ENCODE measurements around the gene FRMPD1.
"Not testable (repeated sequence)": the region's sequence is repeated elsewhere in the genome, so short reads cannot be mapped to it uniquely, and the experiment has no call there.

Gene FRMPD1

DNA sequence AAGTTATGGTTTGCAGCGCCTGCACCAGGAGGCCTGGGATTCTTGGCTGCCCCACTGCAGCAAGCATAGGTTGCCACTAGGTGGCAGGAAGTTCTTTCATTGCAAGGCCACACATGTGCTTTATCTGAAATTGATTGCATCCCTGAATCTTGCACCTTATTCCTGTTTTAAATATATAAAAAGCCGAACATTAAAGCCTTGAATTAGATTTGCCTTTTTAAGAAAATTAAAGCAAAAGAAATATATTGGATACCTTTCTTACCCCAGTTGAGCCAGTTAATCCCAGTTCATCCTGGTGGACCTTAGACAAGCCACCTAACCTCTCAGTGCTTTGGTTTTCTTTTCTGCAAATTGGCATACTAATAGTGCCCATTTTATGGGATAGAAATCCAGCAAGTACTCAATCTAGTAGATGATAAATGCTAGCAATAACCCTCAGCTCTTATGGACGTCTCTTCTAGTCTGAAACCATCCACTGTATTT, 96.6 kb downstream of the FRMPD1 start:
- no peak overlapping the region for H3K4me3 ChIP-seq (ENCODE audit: low read length)
- H3K9me3 ChIP-seq (replicated peaks; ENCODE audit: insufficient read depth, low read length), result no peaks in the 10 kb centered on the region
- peak; percentile 70 for DNase-seq
- H2AFZ ChIP-seq (ENCODE audit: low read length), result no peak overlapping the region
- no peaks in the 10 kb centered on the region for H3K36me3 ChIP-seq (replicated peaks; ENCODE audit: insufficient read depth, low read length)
- TF ChIP-seq EZH2phosphoT487 (IDR thresholded peaks at IDR 0.05; ENCODE audit: low read length) (no peak), EZH2 (optimal IDR thresholded peaks at IDR 0.05; ENCODE audit: low read depth, low read length) (no peak)
- TF ChIP-seq, protein P1, sequence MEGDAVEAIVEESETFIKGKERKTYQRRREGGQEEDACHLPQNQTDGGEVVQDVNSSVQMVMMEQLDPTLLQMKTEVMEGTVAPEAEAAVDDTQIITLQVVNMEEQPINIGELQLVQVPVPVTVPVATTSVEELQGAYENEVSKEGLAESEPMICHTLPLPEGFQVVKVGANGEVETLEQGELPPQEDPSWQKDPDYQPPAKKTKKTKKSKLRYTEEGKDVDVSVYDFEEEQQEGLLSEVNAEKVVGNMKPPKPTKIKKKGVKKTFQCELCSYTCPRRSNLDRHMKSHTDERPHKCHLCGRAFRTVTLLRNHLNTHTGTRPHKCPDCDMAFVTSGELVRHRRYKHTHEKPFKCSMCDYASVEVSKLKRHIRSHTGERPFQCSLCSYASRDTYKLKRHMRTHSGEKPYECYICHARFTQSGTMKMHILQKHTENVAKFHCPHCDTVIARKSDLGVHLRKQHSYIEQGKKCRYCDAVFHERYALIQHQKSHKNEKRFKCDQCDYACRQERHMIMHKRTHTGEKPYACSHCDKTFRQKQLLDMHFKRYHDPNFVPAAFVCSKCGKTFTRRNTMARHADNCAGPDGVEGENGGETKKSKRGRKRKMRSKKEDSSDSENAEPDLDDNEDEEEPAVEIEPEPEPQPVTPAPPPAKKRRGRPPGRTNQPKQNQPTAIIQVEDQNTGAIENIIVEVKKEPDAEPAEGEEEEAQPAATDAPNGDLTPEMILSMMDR (IDR thresholded peaks at IDR 0.05; ENCODE audit: low read length), result peak; percentile 92
- H3K4me1 ChIP-seq (ENCODE audit: low read length), result no peaks in the 10 kb centered on the region
- H3F3A ChIP-seq (ENCODE audit: insufficient read depth, low read length), result no peaks in the 10 kb centered on the region
- no peaks in the 10 kb centered on the region for H3K9me2 ChIP-seq (replicated peaks; ENCODE audit: insufficient read depth, low read length)
- no peak overlapping the region for H3K27ac ChIP-seq (ENCODE audit: low read length)
- no peaks in the 10 kb centered on the region for H3K27me3 ChIP-seq (replicated peaks; ENCODE audit: insufficient read depth, low read length)
- no peaks in the 10 kb centered on the region for H3K79me2 ChIP-seq (ENCODE audit: low read length)
- H3K4me2 ChIP-seq (ENCODE audit: low read depth, low read length), result no peak overlapping the region
- no peak overlapping the region for H3K9ac ChIP-seq (ENCODE audit: low read length)
- no peaks in the 10 kb centered on the region for H4K20me1 ChIP-seq (ENCODE audit: insufficient read depth, low read length)

DNA sequence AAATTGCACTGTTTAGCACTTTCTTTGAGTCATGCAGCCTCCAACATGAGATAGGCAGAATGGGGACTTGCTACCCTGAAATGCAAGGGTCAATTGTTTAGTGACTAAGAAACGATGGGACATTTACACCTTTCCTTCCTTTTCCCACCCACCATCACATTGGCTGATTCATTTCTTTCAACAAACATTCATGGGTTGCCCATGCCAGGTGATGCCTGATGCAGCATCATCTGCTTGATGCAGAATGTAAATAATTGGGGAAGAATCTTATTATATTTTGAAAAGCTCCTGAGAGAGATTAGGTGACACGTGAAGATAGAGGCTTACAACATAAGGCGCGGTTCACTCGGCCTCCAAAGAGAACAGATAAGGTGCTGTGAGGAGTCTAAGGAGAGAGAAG, 98.4 kb downstream of the FRMPD1 start:
- no peak overlapping the region for H3K4me2 ChIP-seq (ENCODE audit: low read depth, low read length)
- H3K36me3 ChIP-seq (replicated peaks; ENCODE audit: insufficient read depth, low read length), result no peaks in the 10 kb centered on the region
- no peak overlapping the region for H2AFZ ChIP-seq (ENCODE audit: low read length)
- no peak overlapping the region for H3K9ac ChIP-seq (ENCODE audit: low read length)
- no peak for DNase-seq
- no peaks in the 10 kb centered on the region for H3K27me3 ChIP-seq (replicated peaks; ENCODE audit: insufficient read depth, low read length)
- H3K4me1 ChIP-seq (ENCODE audit: low read length), result 0 out of 2 replicates have a peak, but pooled peaks cover 5% of the 10 kb centered on the region
- TF ChIP-seq, protein P1 (IDR thresholded peaks at IDR 0.05; ENCODE audit: low read length), result no peak
- no peak for TF ChIP-seq EZH2phosphoT487 (IDR thresholded peaks at IDR 0.05; ENCODE audit: low read length)
- no peak for TF ChIP-seq EZH2 (optimal IDR thresholded peaks at IDR 0.05; ENCODE audit: low read depth, low read length)
- no peak overlapping the region for H3K4me3 ChIP-seq (ENCODE audit: low read length)
- peaks cover 4% of the 10 kb centered on the region for H3K79me2 ChIP-seq (ENCODE audit: low read length)
- no peaks in the 10 kb centered on the region for H3F3A ChIP-seq (ENCODE audit: insufficient read depth, low read length)
- H4K20me1 ChIP-seq (ENCODE audit: insufficient read depth, low read length), result no peaks in the 10 kb centered on the region
- no peak overlapping the region for H3K27ac ChIP-seq (ENCODE audit: low read length)
- H3K9me2 ChIP-seq (replicated peaks; ENCODE audit: insufficient read depth, low read length), result no peaks in the 10 kb centered on the region
- no peaks in the 10 kb centered on the region for H3K9me3 ChIP-seq (replicated peaks; ENCODE audit: insufficient read depth, low read length)

DNA sequence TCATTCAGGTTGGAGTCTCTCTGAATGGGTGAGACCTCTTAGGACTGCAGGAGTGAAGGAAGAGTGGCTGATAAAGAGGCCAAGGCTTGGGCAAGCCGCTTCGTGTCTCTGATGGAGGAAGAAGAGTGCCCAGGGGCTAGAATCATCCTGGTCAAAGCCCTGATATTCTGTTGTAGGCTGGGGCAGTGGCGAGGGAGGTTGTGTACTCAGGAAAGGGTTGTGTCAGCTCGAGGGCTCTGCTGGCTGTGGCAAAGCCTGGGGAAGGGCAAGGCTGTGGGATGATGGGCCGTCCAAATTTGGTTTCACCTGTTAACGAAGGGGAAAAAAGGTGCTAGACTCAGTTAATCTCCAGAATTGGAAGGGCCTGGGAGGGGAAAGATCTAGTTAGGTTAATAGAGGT, 100.4 kb downstream of the FRMPD1 start:
- Histone ChIP-seq H3K4me3 (ENCODE audit: low read length) (no peak overlapping the region), H3K27me3 (replicated peaks; ENCODE audit: insufficient read depth, low read length) (no peaks in the 10 kb centered on the region), H3K9me2 (replicated peaks; ENCODE audit: insufficient read depth, low read length) (no peaks in the 10 kb centered on the region), H3K9me3 (replicated peaks; ENCODE audit: insufficient read depth, low read length) (no peaks in the 10 kb centered on the region), H3K4me1 (ENCODE audit: low read length) (peaks cover 9% of the 10 kb centered on the region; the same call in 1 of the 2 replicates), H3K4me2 (ENCODE audit: low read depth, low read length) (no peak overlapping the region), H3K36me3 (replicated peaks; ENCODE audit: insufficient read depth, low read length) (no peaks in the 10 kb centered on the region), H3K27ac (ENCODE audit: low read length) (no peak overlapping the region), H3K9ac (ENCODE audit: low read length) (no peak overlapping the region), H4K20me1 (ENCODE audit: insufficient read depth, low read length) (no peaks in the 10 kb centered on the region), H3F3A (ENCODE audit: insufficient read depth, low read length) (no peaks in the 10 kb centered on the region), H2AFZ (ENCODE audit: low read length) (no peak overlapping the region), H3K79me2 (ENCODE audit: low read length) (peaks cover 9% of the 10 kb centered on the region)
- no peak for TF ChIP-seq EZH2phosphoT487 (IDR thresholded peaks at IDR 0.05; ENCODE audit: low read length)
- TF ChIP-seq EZH2 (optimal IDR thresholded peaks at IDR 0.05; ENCODE audit: low read depth, low read length), result no peak
- TF ChIP-seq, protein P1 (IDR thresholded peaks at IDR 0.05; ENCODE audit: low read length), result no peak
- no peak for DNase-seq

DNA sequence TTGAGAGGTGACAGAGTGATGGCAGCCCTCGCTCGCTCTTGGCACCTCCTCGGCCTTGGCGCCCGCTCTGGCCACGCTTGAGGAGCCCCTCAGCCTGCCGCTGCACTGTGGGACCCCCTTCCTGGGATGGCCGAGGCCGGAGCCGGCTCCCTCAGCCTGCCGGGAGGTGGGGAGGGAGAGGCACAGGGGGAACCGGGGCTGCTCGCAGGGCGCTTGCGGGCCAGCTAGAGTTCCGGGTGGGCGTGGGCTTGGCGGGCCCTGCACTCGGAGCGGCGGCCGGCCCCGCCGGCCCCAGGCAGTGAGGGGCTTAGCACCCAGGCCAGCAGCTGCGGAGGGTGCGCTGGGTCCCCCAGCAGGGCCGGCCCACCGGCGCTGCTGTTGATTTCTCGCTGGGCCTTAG, 101.0 kb downstream of the FRMPD1 start:
- H3K36me3 ChIP-seq (replicated peaks; ENCODE audit: insufficient read depth, low read length); H4K20me1 ChIP-seq (ENCODE audit: insufficient read depth, low read length); DNase-seq: not testable (repeated sequence)

DNA sequence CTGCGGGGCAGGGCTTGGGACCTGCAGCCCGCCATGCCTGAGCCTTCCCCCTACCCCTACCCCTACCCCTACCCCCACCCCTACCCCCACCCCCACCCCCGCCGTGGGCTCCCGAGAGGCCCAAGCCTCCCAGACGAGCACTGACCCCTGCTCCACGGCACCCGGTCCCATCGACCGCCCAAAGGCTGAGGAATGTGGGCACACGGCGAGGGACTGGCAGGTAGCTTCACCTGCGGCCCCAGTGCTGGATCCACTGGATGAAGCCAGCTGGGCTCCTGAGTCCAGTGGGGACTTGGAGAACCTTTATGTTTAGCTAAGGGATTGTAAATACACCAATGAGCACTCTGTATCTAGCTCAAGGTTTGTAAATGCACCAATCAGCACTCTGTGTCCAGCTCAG, 101.4 kb downstream of the FRMPD1 start:
- not testable (repeated sequence) for H3K79me2 ChIP-seq (ENCODE audit: low read length); H3K9ac ChIP-seq (ENCODE audit: low read length); H3K4me3 ChIP-seq (ENCODE audit: low read length); DNase-seq; H3K9me3 ChIP-seq (replicated peaks; ENCODE audit: insufficient read depth, low read length); H3K4me2 ChIP-seq (ENCODE audit: low read depth, low read length); H3K4me1 ChIP-seq (ENCODE audit: low read length); H3K27me3 ChIP-seq (replicated peaks; ENCODE audit: insufficient read depth, low read length); H3K9me2 ChIP-seq (replicated peaks; ENCODE audit: insufficient read depth, low read length); H3K36me3 ChIP-seq (replicated peaks; ENCODE audit: insufficient read depth, low read length); H3K27ac ChIP-seq (ENCODE audit: low read length); H4K20me1 ChIP-seq (ENCODE audit: insufficient read depth, low read length); H3F3A ChIP-seq (ENCODE audit: insufficient read depth, low read length); H2AFZ ChIP-seq (ENCODE audit: low read length)

More for the DNA sequence above, 101.0 kb downstream of the FRMPD1 start:
- not testable (repeated sequence) for H3K4me3 ChIP-seq (ENCODE audit: low read length); H2AFZ ChIP-seq (ENCODE audit: low read length); H3K9me3 ChIP-seq (replicated peaks; ENCODE audit: insufficient read depth, low read length); H3F3A ChIP-seq (ENCODE audit: insufficient read depth, low read length); H3K9me2 ChIP-seq (replicated peaks; ENCODE audit: insufficient read depth, low read length); H3K27me3 ChIP-seq (replicated peaks; ENCODE audit: insufficient read depth, low read length); H3K79me2 ChIP-seq (ENCODE audit: low read length); H3K4me2 ChIP-seq (ENCODE audit: low read depth, low read length); H3K9ac ChIP-seq (ENCODE audit: low read length); H3K27ac ChIP-seq (ENCODE audit: low read length); H3K4me1 ChIP-seq (ENCODE audit: low read length)
